Inferior parietal cortex (tissue), 1 donor: ENCODE results near the gene NEDD4L.

Experiments
- DNase-seq: peaks from one replicate; pipeline ENCODE4 v3.0.0-alpha.2; 2016; ENCODE audit errors: extremely low spot score

The NEDD4L gene

GRCh38 chr18:58316396-58317342, 272.6 kb downstream of the NEDD4L start:
- no peak for DNase-seq

GRCh38 chr18:58319719-58320118, 275.7 kb downstream of the NEDD4L start:
- no peak for DNase-seq

GRCh38 chr18:58320907-58321561, 277.0 kb downstream of the NEDD4L start:
- no peak for DNase-seq

GRCh38 chr18:58321986-58322385, 278.0 kb downstream of the NEDD4L start:
- DNase-seq: peak; percentile 74

GRCh38 chr18:58322464-58322863, 278.4 kb downstream of the NEDD4L start:
- no peak for DNase-seq

- DNase-seq: no peak
Observed at GRCh38 chr18:58323866-58324762, 280.1 kb downstream of the NEDD4L start.

GRCh38 chr18:58324824-58325480, 280.9 kb downstream of the NEDD4L start:
- DNase-seq: no peak

- no peak for DNase-seq
Observed at GRCh38 chr18:58325494-58325893, 281.5 kb downstream of the NEDD4L start.

GRCh38 chr18:58334061-58334460, 290.0 kb downstream of the NEDD4L start:
- DNase-seq: no peak

GRCh38 chr18:58335223-58335622, 291.2 kb downstream of the NEDD4L start:
- DNase-seq: no peak

GRCh38 chr18:58335821-58336220, 291.8 kb downstream of the NEDD4L start:
- DNase-seq: no peak

- no peak for DNase-seq
Observed at GRCh38 chr18:58336605-58337004, 292.6 kb downstream of the NEDD4L start.

GRCh38 chr18:58337285-58337684, 293.3 kb downstream of the NEDD4L start:
- no peak for DNase-seq

- DNase-seq: no peak
Observed at GRCh38 chr18:58337686-58338085, 293.7 kb downstream of the NEDD4L start.

- DNase-seq: no peak
Observed at GRCh38 chr18:58338141-58338540, 294.1 kb downstream of the NEDD4L start.

GRCh38 chr18:58338961-58339592, 295.1 kb downstream of the NEDD4L start:
- no peak for DNase-seq

- DNase-seq: no peak
Observed at GRCh38 chr18:58339890-58340289, 295.9 kb downstream of the NEDD4L start.

GRCh38 chr18:58341916-58342315, 297.9 kb downstream of the NEDD4L start:
- DNase-seq: no peak

GRCh38 chr18:58344080-58344670, 300.1 kb downstream of the NEDD4L start:
- no peak for DNase-seq

- DNase-seq: no peak
Observed at GRCh38 chr18:58344861-58345463, 300.9 kb downstream of the NEDD4L start.
